ENCODE data around the gene NPTX2. TPM values are rescaled to one million over a fixed set of nuclear protein-coding genes. Genes with fewer than 3 reads are reported as not detected.
A peak's percentile ranks its signal among the peaks of the same experiment; 100 is the strongest.

Gene NPTX2
- total and polyA plus RNA-seq, 8 donors, result 0.18 to 1.3 (median 0.38) TPM

- DNase-seq, result no peak
- Histone ChIP-seq H3K36me3 (no peaks in the 10 kb centered on the region), H3K9me3 (no peaks in the 10 kb centered on the region), H3K27me3 (no peaks in the 10 kb centered on the region), H3K4me3 (no peak overlapping the region), H3K4me1 (no peaks in the 10 kb centered on the region), H3K27ac (no peak overlapping the region)
- intact Hi-C loops (cut with DNase I), result no loop called here
- no peak for ATAC-seq
- no peak for TF ChIP-seq CTCF (IDR thresholded peaks at IDR 0.05)
Measured at GRCh38 chr7:98602755-98603398, 14.2 kb upstream of the NPTX2 start.

- no peak for ATAC-seq
- TF ChIP-seq CTCF (IDR thresholded peaks at IDR 0.05), result no peak
Measured at GRCh38 chr7:98603399-98603788, 13.7 kb upstream of the NPTX2 start.

GRCh38 chr7:98613601-98614425 lies 3.3 kb upstream of the NPTX2 start:
- intact Hi-C loops (cut with DNase I), result no loop called here
- TF ChIP-seq CTCF (IDR thresholded peaks at IDR 0.05), result no peak

More at GRCh38 chr7:98603399-98603788, 13.7 kb upstream of the NPTX2 start:
- no peaks in the 10 kb centered on the region for H3K4me1 ChIP-seq
- H3K36me3 ChIP-seq, result no peaks in the 10 kb centered on the region
- DNase-seq, result no peak
- no peaks in the 10 kb centered on the region for H3K27me3 ChIP-seq
- no peak overlapping the region for H3K27ac ChIP-seq
- intact Hi-C loops (cut with DNase I), result no loop called here
- H3K4me3 ChIP-seq, result no peak overlapping the region
- no peaks in the 10 kb centered on the region for H3K9me3 ChIP-seq

GRCh38 chr7:98616381-98617050 lies 569 bp upstream of the NPTX2 start:
- Histone ChIP-seq H3K4me3 (no peak overlapping the region), H3K27me3 (peaks cover 30 to 78% of the 10 kb centered on the region in 2 donors), H3K36me3 (no peaks in the 10 kb centered on the region), H3K4me1 (peaks cover 0 to 19% of the 10 kb centered on the region in 2 donors), H3K9me3 (no peaks in the 10 kb centered on the region), H3K27ac (no peak overlapping the region)
- no peak for TF ChIP-seq CTCF (IDR thresholded peaks at IDR 0.05)
- DNase-seq, result no peak
- no peak for ATAC-seq
- intact Hi-C loops (cut with DNase I), result no loop called here

More at GRCh38 chr7:98613601-98614425, 3.3 kb upstream of the NPTX2 start:
- Histone ChIP-seq H3K27me3 (peaks cover 30 to 66% of the 10 kb centered on the region in 2 donors), H3K36me3 (no peaks in the 10 kb centered on the region), H3K9me3 (no peaks in the 10 kb centered on the region), H3K4me1 (peaks cover 0 to 11% of the 10 kb centered on the region in 2 donors), H3K27ac (no peak overlapping the region), H3K4me3 (no peak overlapping the region)
- ATAC-seq, result no peak
- peak in 2 of 4 donors; percentile 29 to 40 for DNase-seq

GRCh38 chr7:98617960-98618418 lies 904 bp downstream of the NPTX2 start:
- no peak for TF ChIP-seq CTCF (IDR thresholded peaks at IDR 0.05)
- intact Hi-C loops (cut with DNase I), result no loop called here
- ATAC-seq (no peak), DNase-seq (no peak)
- Histone ChIP-seq H3K27ac (no peak overlapping the region), H3K4me3 (no peak overlapping the region), H3K27me3 (peaks cover 30 to 93% of the 10 kb centered on the region in 2 donors), H3K36me3 (no peaks in the 10 kb centered on the region), H3K4me1 (peaks cover 0 to 19% of the 10 kb centered on the region in 2 donors), H3K9me3 (no peaks in the 10 kb centered on the region)
